Vagina (tissue), 2 donors: Measurements from ENCODE around the gene TOGARAM1.

Source experiments
- POLR2A ChIP-seq, 2 donors: fragments of 450-650 bp; IDR thresholded peaks; one replicate each; pipeline ENCODE4 v1.6.1; 2017; ENCODE audit warnings: antibody characterized with exemption in 2 of 2, mild to moderate bottlenecking in 2 of 2, moderate library complexity in 2 of 2
- POLR2AphosphoS5 ChIP-seq, 2 donors: sonication (generic); formaldehyde crosslinking; IDR thresholded peaks; one replicate each; pipeline ENCODE4 v1.9.0; 2017; ENCODE audit warnings: antibody characterized with exemption in 2 of 2, mild to moderate bottlenecking in 2 of 2, low read depth in 1 of 2; ENCODE audit not compliant: insufficient read depth in 1 of 2
- TF ChIP-seq, protein P1 (sequence below), 3 experiments: fragments of 450-650 bp in 2 of 3; fragments of 200-600 bp in 1 of 3; sonication (generic) in 1 of 3; IDR thresholded peaks; one replicate each; pipeline ENCODE4 v1.5.1; 2017 to 2019; ENCODE audit warnings: antibody characterized with exemption in 3 of 3, mild to moderate bottlenecking in 2 of 3, moderate library complexity in 2 of 3

DNA sequence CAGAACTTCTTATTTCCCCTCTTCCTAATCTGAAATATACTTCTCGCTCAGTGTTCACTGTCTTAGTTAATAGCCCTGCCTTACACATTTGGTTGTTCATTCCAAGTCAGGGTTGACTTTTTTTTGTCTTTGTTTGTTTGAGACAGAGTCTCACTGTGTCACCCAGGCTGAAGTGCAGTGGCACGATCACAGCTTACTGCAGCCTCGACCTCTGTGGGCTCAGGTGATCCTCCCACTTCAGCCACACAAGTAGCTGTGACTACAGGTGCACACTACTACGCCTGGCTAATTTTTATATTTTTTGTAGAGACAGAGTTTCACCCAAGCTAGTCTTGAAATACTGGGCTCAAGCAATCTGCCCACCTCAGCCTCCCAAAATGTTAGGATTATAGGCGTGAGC lies 79.7 kb downstream of the TOGARAM1 start:
- TF ChIP-seq, protein P1, sequence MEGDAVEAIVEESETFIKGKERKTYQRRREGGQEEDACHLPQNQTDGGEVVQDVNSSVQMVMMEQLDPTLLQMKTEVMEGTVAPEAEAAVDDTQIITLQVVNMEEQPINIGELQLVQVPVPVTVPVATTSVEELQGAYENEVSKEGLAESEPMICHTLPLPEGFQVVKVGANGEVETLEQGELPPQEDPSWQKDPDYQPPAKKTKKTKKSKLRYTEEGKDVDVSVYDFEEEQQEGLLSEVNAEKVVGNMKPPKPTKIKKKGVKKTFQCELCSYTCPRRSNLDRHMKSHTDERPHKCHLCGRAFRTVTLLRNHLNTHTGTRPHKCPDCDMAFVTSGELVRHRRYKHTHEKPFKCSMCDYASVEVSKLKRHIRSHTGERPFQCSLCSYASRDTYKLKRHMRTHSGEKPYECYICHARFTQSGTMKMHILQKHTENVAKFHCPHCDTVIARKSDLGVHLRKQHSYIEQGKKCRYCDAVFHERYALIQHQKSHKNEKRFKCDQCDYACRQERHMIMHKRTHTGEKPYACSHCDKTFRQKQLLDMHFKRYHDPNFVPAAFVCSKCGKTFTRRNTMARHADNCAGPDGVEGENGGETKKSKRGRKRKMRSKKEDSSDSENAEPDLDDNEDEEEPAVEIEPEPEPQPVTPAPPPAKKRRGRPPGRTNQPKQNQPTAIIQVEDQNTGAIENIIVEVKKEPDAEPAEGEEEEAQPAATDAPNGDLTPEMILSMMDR (IDR thresholded peaks at IDR 0.05), result no peak
- TF ChIP-seq POLR2AphosphoS5 (IDR thresholded peaks at IDR 0.05; ENCODE audit: insufficient read depth in 1 of 2, low read depth in 1 of 2) (no peak), POLR2A (IDR thresholded peaks at IDR 0.05) (no peak)
